Heart left ventricle (tissue), 16 donors: ENCODE results near the gene FOXK1. TPM values are rescaled to one million over a fixed set of nuclear protein-coding genes. Genes with fewer than 3 reads are reported as not detected.

Source experiments
- ATAC-seq, 4 donors: fragments of 200-7000 bp; cut with Tn5 transposase; one replicate each; pipeline ENCODE4 v1.9.1; 2020 to 2022; ENCODE audit warnings: moderate library complexity in 4 of 4, mild to moderate bottlenecking in 3 of 4, moderate number of reproducible peaks in 1 of 4
- DNase-seq, 5 donors: peaks; one replicate each; pipeline ENCODE4 v3.0.0-alpha.2; 2020
- H3K27ac ChIP-seq, 12 donors: fragments of 200-600 bp; sonication (generic) in 4 of 12; one replicate each; pipeline versions ENCODE4 v1.5.0 to v1.8.0; 2016 to 2022; ENCODE audit warnings: mild to moderate bottlenecking in 2 of 12
- H3K27me3 ChIP-seq, 9 donors: fragments of 200-600 bp; sonication (generic) in 2 of 9; one replicate each; pipeline versions ENCODE4 v1.5.1 to v1.8.0; 2016 to 2022; ENCODE audit warnings: mild to moderate bottlenecking in 3 of 9
- H3K36me3 ChIP-seq, 9 donors: fragments of 200-600 bp; sonication (generic) in 2 of 9; one replicate each; pipeline versions ENCODE4 v1.5.0 to v1.8.0; 2018 to 2022; ENCODE audit warnings: mild to moderate bottlenecking in 2 of 9
- H3K4me1 ChIP-seq, 12 donors: fragments of 200-600 bp; sonication (generic) in 4 of 12; one replicate each; pipeline versions ENCODE4 v1.5.0 to v1.8.0; 2016 to 2022; ENCODE audit warnings: mild to moderate bottlenecking in 3 of 12
- H3K4me3 ChIP-seq, 12 donors: fragments of 200-600 bp; sonication (generic) in 4 of 12; one replicate each; pipeline versions ENCODE4 v1.5.0 to v1.8.0; 2017 to 2022; ENCODE audit warnings: mild to moderate bottlenecking in 9 of 12, moderate library complexity in 4 of 12
- H3K9me3 ChIP-seq, 12 donors: fragments of 200-600 bp; sonication (generic) in 4 of 12; one replicate each; pipeline versions ENCODE4 v1.5.0 to v1.8.0; 2016 to 2022; ENCODE audit warnings: mild to moderate bottlenecking in 1 of 12
- CTCF ChIP-seq, 12 donors: fragments of 200-600 bp; sonication (generic) in 4 of 12; IDR thresholded peaks; one replicate each; pipeline versions ENCODE4 v1.5.0 to v1.8.0; 2018 to 2022; ENCODE audit warnings: antibody characterized with exemption in 12 of 12, mild to moderate bottlenecking in 5 of 12
- POLR2A ChIP-seq, 2 donors: fragments of 450-650 bp; IDR thresholded peaks; one replicate each; pipeline ENCODE4 v1.6.1; 2017; ENCODE audit warnings: antibody characterized with exemption in 2 of 2, mild to moderate bottlenecking in 2 of 2, moderate library complexity in 2 of 2
- WGBS, 4 donors: extraction: QIAGEN DNeasy Blood & Tissue Kit in 2 of 4; methylation state at CpG; one replicate each; pipeline versions ENCODE4 v1.1.5 to v1.1.7; 2013 to 2018; 5-methylcytosine and 5-hydroxymethylcytosine counted together
- intact Hi-C, 10 donors: fragments of 100-400 bp; cut with DNase I; formaldehyde crosslinking; loops; one replicate each; pipeline versions ENCODE4 v1.11.1 to v1.14.2; 2022
- polyA plus RNA-seq, 2 donors: library from polyadenylated mRNA; stranded (reverse); fragments of 200-250 nt; gene quantifications; one replicate each; pipeline ENCODE4 v1.2.3, GENCODE V29; 2013
- total RNA-seq, 9 donors: library from RNA; depleted of rRNA in 2 of 9; stranded (reverse); fragments of >200 nt in 2 of 9; fragmentation: NEBNext Ultra II Directional in 3 of 9; extraction: Animal tissue kit (Norgen Biotek cat#: 25700) in 3 of 9; gene quantifications; one replicate each; pipeline versions ENCODE4 v1.1.0 to v1.2.4, GENCODE V29; 2016 to 2023
- donor health status: ischemic (EF 13 %, LVEDD 7.1; RV severe dilation, severe dysfunction).
- donor health status: healthy with polysubstance abuse.
- donor health status: DM: no; HTN: yes; CAD: no.
- donor health status: DM: no; HTN: no; CAD: no.
- donor health status: ischemic (EF 25% LVEDD 6.9; RV normal size, moderate dysfunction).
- donor health status: ischemic (EF 25% LVEDD 5.7; RV mildly dilated, moderate dysfunction).
- donor health status: healthy.
- donor health status: DM: yes; HTN: yes; CAD: no.
- donor health status: ischemic (EF 35%, LVEDD 5.7; RV mildly dilated, moderate dysfunction).
- donor health status: nonischemic (EF 11% LVEDD 7.7; RV severe dilation, severe dysfunction).
- donor health status: DM: yes; HTN: yes; CAD: no.
- donor health status: PGD.
- donor health status: ischemic (EF 29% LVEDD 5.4; RV normal size, mild dysfunction).
- donor health status: nonischemic (EF 23%, LVEDD 6.1; RV moderate dilation, normal function).

FOXK1 gene
- total and polyA plus RNA-seq, 11 donors = 9.3 to 43.7 (median 19.8) TPM

- TF ChIP-seq POLR2A (IDR thresholded peaks at IDR 0.05) = no peak
- TF ChIP-seq CTCF (IDR thresholded peaks at IDR 0.05) = no peak
- no peaks in the 10 kb centered on the region for H3K27me3 ChIP-seq
- H3K4me1 ChIP-seq = peaks cover 0 to 15% (median under 1%) of the 10 kb centered on the region in 12 donors
- no peak overlapping the region for H3K27ac ChIP-seq
- peaks cover 0 to 94% (median 79%) of the 10 kb centered on the region in 9 donors for H3K36me3 ChIP-seq
- ATAC-seq = no peak
- no peak overlapping the region for H3K4me3 ChIP-seq
- H3K9me3 ChIP-seq = no peaks in the 10 kb centered on the region
- DNase-seq = peak in 1 of 5 donors; percentile 52
- intact Hi-C loops = no loop called here
- WGBS, 4 donors = 93 to 98% (median 94%) methylated on average over 12 to 17 of the region's 17 CpGs
These were observed 105.4 kb downstream of the FOXK1 start for GRCh38 chr7:4787541-4787940.

GRCh38 chr7:4787947-4788626, 106.0 kb downstream of the FOXK1 start:
- DNase-seq (peak in 1 of 5 donors; percentile 51), ATAC-seq (no peak)
- H3K27me3 ChIP-seq = no peaks in the 10 kb centered on the region
- no peak overlapping the region for H3K4me3 ChIP-seq
- intact Hi-C loops = no loop called here
- no peak overlapping the region for H3K27ac ChIP-seq
- peaks cover 0 to 88% (median 74%) of the 10 kb centered on the region in 9 donors for H3K36me3 ChIP-seq
- H3K4me1 ChIP-seq = peaks cover 0 to 21% (median 5%) of the 10 kb centered on the region in 12 donors
- TF ChIP-seq CTCF (IDR thresholded peaks at IDR 0.05) = no peak
- no peak for TF ChIP-seq POLR2A (IDR thresholded peaks at IDR 0.05)
- no peaks in the 10 kb centered on the region for H3K9me3 ChIP-seq
- 85 to 91% (median 86%) methylated on average over 9 to 23 of the region's 23 CpGs for WGBS, 4 donors

GRCh38 chr7:4788627-4789189, 106.6 kb downstream of the FOXK1 start:
- Histone ChIP-seq H3K4me3 (no peak overlapping the region), H3K27ac (no peak overlapping the region), H3K36me3 (peaks cover 0 to 82% (median 67%) of the 10 kb centered on the region in 9 donors), H3K9me3 (no peaks in the 10 kb centered on the region), H3K27me3 (no peaks in the 10 kb centered on the region), H3K4me1 (peaks cover 0 to 22% (median 5%) of the 10 kb centered on the region in 12 donors)
- ATAC-seq = no peak
- no peak for TF ChIP-seq POLR2A (IDR thresholded peaks at IDR 0.05)
- TF ChIP-seq CTCF (IDR thresholded peaks at IDR 0.05) = no peak
- DNase-seq = peak in 1 of 5 donors; percentile 58
- intact Hi-C loops = no loop called here
- WGBS, 4 donors = 91 to 95% (median 94%) methylated on average over 24 to 27 of the region's 27 CpGs
